IPS-11a (cell line): Measurements from ENCODE around the gene KRTAP10-11.
"Not testable (repeated sequence)": the region's sequence is repeated elsewhere in the genome, so short reads cannot be mapped to it uniquely, and the experiment has no call there.

Source experiments
- H3K4me3 ChIP-seq: one replicate; pipeline ENCODE4 v1.5.1; 2013; ENCODE audit warnings: low read depth, low read length, control low read depth

KRTAP10-11 gene

GRCh38 chr21:44638506-44639330 is 7.5 kb upstream of the KRTAP10-11 start:
- H3K4me3 ChIP-seq, result not testable (repeated sequence)

GRCh38 chr21:44639331-44639655 is 6.9 kb upstream of the KRTAP10-11 start:
- H3K4me3 ChIP-seq, result no peak overlapping the region

- no peak overlapping the region for H3K4me3 ChIP-seq
Observed at GRCh38 chr21:44640761-44641160, 5.5 kb upstream of the KRTAP10-11 start.

GRCh38 chr21:44643741-44644310 is 2.4 kb upstream of the KRTAP10-11 start:
- no peak overlapping the region for H3K4me3 ChIP-seq

- H3K4me3 ChIP-seq, result no peak overlapping the region
Observed at GRCh38 chr21:44644878-44645277, 1.3 kb upstream of the KRTAP10-11 start.

- no peak overlapping the region for H3K4me3 ChIP-seq
Observed at GRCh38 chr21:44647222-44647552, 973 bp downstream of the KRTAP10-11 start.

DNA sequence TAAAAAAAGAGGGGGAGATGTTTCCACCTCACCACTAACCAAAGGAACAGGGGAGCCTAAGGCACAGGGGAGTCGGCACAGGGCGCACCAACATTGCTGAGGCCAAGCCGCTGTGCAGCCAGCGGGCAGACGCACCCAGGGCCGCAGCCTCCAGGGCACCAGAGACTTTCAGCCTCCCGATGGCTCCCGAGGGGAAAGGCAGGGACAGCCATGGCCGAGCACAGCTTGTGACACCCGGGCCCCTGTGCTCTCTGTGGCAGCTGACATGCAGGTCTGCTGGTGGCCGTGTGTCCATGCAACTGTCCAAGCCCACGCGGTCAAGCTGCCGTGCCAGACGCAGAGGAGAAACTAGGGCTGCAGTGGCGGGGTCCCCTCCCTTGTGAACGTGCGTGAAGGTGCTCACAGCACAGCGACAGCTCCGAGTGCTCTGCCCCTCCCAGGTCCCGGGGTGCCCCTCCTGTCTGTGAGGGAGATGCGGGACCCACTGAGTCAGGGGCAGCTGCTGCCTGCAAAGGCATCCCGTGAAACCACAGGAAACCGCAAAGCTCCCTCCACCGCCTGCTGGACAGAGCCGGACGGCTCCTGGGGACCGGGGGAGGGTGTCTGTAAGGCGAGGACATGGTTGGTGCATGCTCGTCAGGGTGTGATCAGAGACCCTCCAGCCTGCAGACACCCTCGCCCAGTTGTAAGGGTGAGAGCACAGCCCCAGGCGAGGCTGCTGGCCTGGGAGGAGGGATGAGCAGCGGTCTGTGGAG is 2.5 kb downstream of the KRTAP10-11 start:
- H3K4me3 ChIP-seq, result no peak overlapping the region

- H3K4me3 ChIP-seq, result no peak overlapping the region
Observed at GRCh38 chr21:44649521-44650100, 3.4 kb downstream of the KRTAP10-11 start.

GRCh38 chr21:44650265-44650972 is 4.2 kb downstream of the KRTAP10-11 start:
- no peak overlapping the region for H3K4me3 ChIP-seq

- H3K4me3 ChIP-seq, result no peak overlapping the region
Observed at GRCh38 chr21:44650973-44651675, 4.9 kb downstream of the KRTAP10-11 start.

DNA sequence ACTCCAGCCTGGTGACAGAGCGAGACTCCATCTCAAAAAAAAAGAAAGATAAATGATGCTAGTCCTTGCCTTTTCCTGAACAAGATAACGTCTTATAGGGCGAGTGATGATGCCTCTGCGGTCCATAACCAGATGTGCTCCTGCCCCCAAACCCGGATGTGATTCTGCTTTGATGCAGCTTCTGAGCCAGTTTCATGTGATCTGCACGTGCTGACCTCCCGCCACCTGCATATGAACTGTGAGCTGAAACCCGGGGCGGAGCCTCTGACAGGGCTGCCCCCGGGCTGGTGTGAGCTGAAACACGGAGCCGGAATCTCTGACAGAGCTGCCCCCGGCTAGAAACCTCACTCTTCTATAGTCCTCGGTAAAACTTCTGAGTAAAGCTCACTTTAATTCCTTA is 6.9 kb downstream of the KRTAP10-11 start:
- no peak overlapping the region for H3K4me3 ChIP-seq

DNA sequence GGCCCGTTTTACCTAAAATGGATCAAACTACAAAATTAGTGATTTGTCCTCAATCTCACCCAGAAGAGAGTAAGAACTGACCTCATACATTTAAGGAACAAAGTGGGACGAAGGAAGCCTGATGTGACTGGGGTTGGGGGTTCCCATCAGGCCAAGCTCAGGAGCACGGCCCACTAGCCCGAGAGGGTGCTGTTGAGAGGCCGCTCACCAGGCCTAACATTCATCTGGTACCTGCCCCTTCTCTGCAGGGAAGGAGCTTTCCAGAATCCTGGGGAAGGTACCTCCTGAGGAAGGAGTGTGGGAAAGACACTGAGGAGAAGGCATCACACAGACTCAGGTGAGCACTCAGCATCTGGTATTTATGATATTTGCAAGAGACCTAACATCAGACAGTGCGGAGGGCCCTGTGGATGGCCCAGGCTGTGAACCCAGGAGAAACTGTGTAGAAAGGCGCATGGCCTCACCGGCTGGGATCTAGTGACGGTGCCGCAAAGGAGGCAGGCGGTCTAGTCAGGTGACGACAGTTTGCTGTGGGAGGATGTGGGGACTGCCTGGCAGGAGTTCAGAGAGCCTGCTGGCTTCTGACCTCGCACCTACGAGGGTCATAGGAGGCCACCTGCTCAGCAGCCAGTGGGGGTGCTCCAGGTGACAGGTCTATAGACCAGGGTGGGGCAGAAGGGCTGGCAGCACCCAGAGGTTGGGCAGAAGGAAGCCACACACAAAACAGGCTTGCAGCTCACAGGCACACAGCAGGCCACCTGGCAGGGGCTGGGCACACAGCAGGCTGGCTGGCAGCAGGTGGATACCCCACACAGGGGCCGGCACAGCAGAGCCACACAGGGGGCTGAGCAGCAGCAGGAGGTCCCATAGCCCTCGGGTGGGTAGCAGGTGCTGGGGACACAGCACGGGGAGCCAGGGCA is 7.7 kb downstream of the KRTAP10-11 start:
- H3K4me3 ChIP-seq, result no peak overlapping the region

GRCh38 chr21:44654576-44655175 is 8.5 kb downstream of the KRTAP10-11 start, which contains the start of gene KRTAP12-4:
Gene KRTAP12-4 (minus strand): TSS chr21:44654659. CDS start chr21:44654614, 45 bp downstream.
- H3K4me3 ChIP-seq, result no peak within 1 kb of the TSS

- no peak overlapping the region for H3K4me3 ChIP-seq
Observed at GRCh38 chr21:44656868-44657267, 10.7 kb downstream of the KRTAP10-11 start.

GRCh38 chr21:44657635-44658540 is 11.7 kb downstream of the KRTAP10-11 start, which contains the start of gene KRTAP12-3:
Gene KRTAP12-3 (plus strand): TSS chr21:44657932. CDS start chr21:44657980, 48 bp downstream.
- H3K4me3 ChIP-seq, result no peak within 1 kb of the TSS

DNA sequence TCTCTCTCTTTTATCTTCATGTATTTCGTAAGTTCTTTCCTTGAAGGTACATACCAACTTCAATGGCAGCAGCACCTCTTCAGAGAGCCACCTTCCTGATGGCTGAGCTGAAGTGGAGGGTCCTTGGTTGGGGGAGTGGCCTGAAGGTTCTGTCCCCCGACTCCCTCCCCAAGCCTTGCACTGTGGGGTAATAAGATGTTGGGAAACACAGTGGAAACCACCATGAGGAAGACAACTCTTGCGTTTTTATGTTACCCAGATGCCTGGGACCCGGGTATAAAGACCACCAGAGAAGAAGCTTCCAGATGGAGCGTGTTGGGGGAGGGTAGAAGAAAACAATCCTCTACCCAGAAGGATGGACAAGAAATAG is 12.3 kb downstream of the KRTAP10-11 start:
- H3K4me3 ChIP-seq, result no peak overlapping the region

GRCh38 chr21:44658913-44659595 is 12.8 kb downstream of the KRTAP10-11 start:
- H3K4me3 ChIP-seq, result no peak overlapping the region
